Measurements from ENCODE around the gene BET1L. TPM values are rescaled to one million over a fixed set of nuclear protein-coding genes. Genes with fewer than 3 reads are reported as not detected.

BET1L gene
- total RNA-seq, 1 donor from 2014 or later, result 46.3 TPM

GRCh38 chr11:211741-212140 lies 4.5 kb upstream of the BET1L start:
- H3K4me3 Mint-ChIP-seq (ENCODE audit: low read depth), result peak overlapping the region; percentile 45

GRCh38 chr11:211295-211694 lies 4.1 kb upstream of the BET1L start:
- no peak for DNase-seq (ENCODE audit: low spot score)
- H3K4me3 Mint-ChIP-seq (ENCODE audit: low read depth), result peak overlapping the region; percentile 45
- intact Hi-C loops (cut with micrococcal nuclease), result no loop called here
- H3K27me3 Mint-ChIP-seq (ENCODE audit: low read depth), result no peaks in the 10 kb centered on the region
- no peaks in the 10 kb centered on the region for H3K9me3 Mint-ChIP-seq
- H3K36me3 Mint-ChIP-seq (ENCODE audit: low read depth), result peaks cover 80% of the 10 kb centered on the region
- H3K4me1 Mint-ChIP-seq (ENCODE audit: low read depth), result peaks cover 7% of the 10 kb centered on the region
- H3K27ac Mint-ChIP-seq, result no peak overlapping the region

More at GRCh38 chr11:211741-212140, 4.5 kb upstream of the BET1L start:
- no peak overlapping the region for H3K27ac Mint-ChIP-seq
- H3K4me1 Mint-ChIP-seq (ENCODE audit: low read depth), result peaks cover 7% of the 10 kb centered on the region
- intact Hi-C loops (cut with micrococcal nuclease), result no loop called here
- peaks cover 78% of the 10 kb centered on the region for H3K36me3 Mint-ChIP-seq (ENCODE audit: low read depth)
- H3K27me3 Mint-ChIP-seq (ENCODE audit: low read depth), result no peaks in the 10 kb centered on the region
- no peaks in the 10 kb centered on the region for H3K9me3 Mint-ChIP-seq
- DNase-seq (ENCODE audit: low spot score), result no peak

GRCh38 chr11:210803-211180 lies 3.6 kb upstream of the BET1L start:
- peaks cover 77% of the 10 kb centered on the region for H3K36me3 Mint-ChIP-seq (ENCODE audit: low read depth)
- no peak for DNase-seq (ENCODE audit: low spot score)
- intact Hi-C loops (cut with micrococcal nuclease), result no loop called here
- H3K27me3 Mint-ChIP-seq (ENCODE audit: low read depth), result no peaks in the 10 kb centered on the region
- no peaks in the 10 kb centered on the region for H3K9me3 Mint-ChIP-seq
- H3K4me3 Mint-ChIP-seq (ENCODE audit: low read depth), result peak overlapping the region; percentile 45
- peaks cover 12% of the 10 kb centered on the region for H3K4me1 Mint-ChIP-seq (ENCODE audit: low read depth)
- no peak overlapping the region for H3K27ac Mint-ChIP-seq

- no peak for DNase-seq (ENCODE audit: low spot score)
These were observed 3.1 kb upstream of the BET1L start for GRCh38 chr11:210122-210802.

GRCh38 chr11:209275-210121 lies 2.3 kb upstream of the BET1L start:
- peaks cover 76% of the 10 kb centered on the region for H3K36me3 Mint-ChIP-seq (ENCODE audit: low read depth)

More at GRCh38 chr11:210122-210802, 3.1 kb upstream of the BET1L start:
- Mint-ChIP-seq H3K4me1 (ENCODE audit: low read depth) (peaks cover 12% of the 10 kb centered on the region), H3K9me3 (no peaks in the 10 kb centered on the region), H3K4me3 (ENCODE audit: low read depth) (peak overlapping the region; percentile 100), H3K27me3 (ENCODE audit: low read depth) (no peaks in the 10 kb centered on the region), H3K27ac (no peak overlapping the region), H3K36me3 (ENCODE audit: low read depth) (peaks cover 77% of the 10 kb centered on the region)
- intact Hi-C loops (cut with micrococcal nuclease), result no loop called here

GRCh38 chr11:208917-209260 lies 1.7 kb upstream of the BET1L start:
- no peak for DNase-seq (ENCODE audit: low spot score)

More at GRCh38 chr11:209275-210121, 2.3 kb upstream of the BET1L start:
- peaks cover 12% of the 10 kb centered on the region for H3K4me1 Mint-ChIP-seq (ENCODE audit: low read depth)
- intact Hi-C loops (cut with micrococcal nuclease), result loop anchor here (5.0 kb wide), 3 partner anchors 103 to 608 kb away; partner anchors contain the start of genes IFITM1 and PNPLA2
- no peaks in the 10 kb centered on the region for H3K27me3 Mint-ChIP-seq (ENCODE audit: low read depth)
- no peaks in the 10 kb centered on the region for H3K9me3 Mint-ChIP-seq
- DNase-seq (ENCODE audit: low spot score), result no peak
- peak overlapping the region; percentile 100 for H3K4me3 Mint-ChIP-seq (ENCODE audit: low read depth)
- H3K27ac Mint-ChIP-seq, result peak overlapping the region; percentile 100

GRCh38 chr11:208181-208916 lies 1.1 kb upstream of the BET1L start:
- peak overlapping the region; percentile 100 for H3K4me3 Mint-ChIP-seq (ENCODE audit: low read depth)
- H3K36me3 Mint-ChIP-seq (ENCODE audit: low read depth), result peaks cover 78% of the 10 kb centered on the region
- peaks cover 16% of the 10 kb centered on the region for H3K4me1 Mint-ChIP-seq (ENCODE audit: low read depth)
- peak overlapping the region; percentile 100 for H3K27ac Mint-ChIP-seq
- H3K9me3 Mint-ChIP-seq, result no peaks in the 10 kb centered on the region
- intact Hi-C loops (cut with micrococcal nuclease), result loop anchor here (1.0 to 5.0 kb wide), 4 partner anchors 61 to 609 kb away; partner anchors contain the start of genes IFITM1 and PNPLA2
- peak; percentile 82 for DNase-seq (ENCODE audit: low spot score)
- H3K27me3 Mint-ChIP-seq (ENCODE audit: low read depth), result no peaks in the 10 kb centered on the region

More at GRCh38 chr11:208917-209260, 1.7 kb upstream of the BET1L start:
- intact Hi-C loops (cut with micrococcal nuclease), result loop anchor here (1.0 to 5.0 kb wide), 4 partner anchors 60 to 608 kb away; partner anchors contain the start of genes IFITM1 and PNPLA2
- Mint-ChIP-seq H3K27ac (peak overlapping the region; percentile 100), H3K27me3 (ENCODE audit: low read depth) (no peaks in the 10 kb centered on the region), H3K9me3 (no peaks in the 10 kb centered on the region), H3K4me3 (ENCODE audit: low read depth) (peak overlapping the region; percentile 100), H3K36me3 (ENCODE audit: low read depth) (peaks cover 78% of the 10 kb centered on the region), H3K4me1 (ENCODE audit: low read depth) (peaks cover 13% of the 10 kb centered on the region)

- DNase-seq (ENCODE audit: low spot score), result no peak
- H3K36me3 Mint-ChIP-seq (ENCODE audit: low read depth), result peaks cover 78% of the 10 kb centered on the region
- peaks cover 22% of the 10 kb centered on the region for H3K4me1 Mint-ChIP-seq (ENCODE audit: low read depth)
- intact Hi-C loops (cut with micrococcal nuclease), result loop anchor here (1.0 to 5.0 kb wide), 7 partner anchors 28 to 609 kb away; partner anchors contain the start of genes IFITM1, PNPLA2, PSMD13 and RNH1
- H3K9me3 Mint-ChIP-seq, result no peaks in the 10 kb centered on the region
- H3K27ac Mint-ChIP-seq, result peak overlapping the region; percentile 100
- H3K27me3 Mint-ChIP-seq (ENCODE audit: low read depth), result no peaks in the 10 kb centered on the region
- peak overlapping the region; percentile 100 for H3K4me3 Mint-ChIP-seq (ENCODE audit: low read depth)
These were observed 623 bp upstream of the BET1L start for GRCh38 chr11:207863-208180.

- no peak for DNase-seq (ENCODE audit: low spot score)
- no peaks in the 10 kb centered on the region for H3K27me3 Mint-ChIP-seq (ENCODE audit: low read depth)
- peaks cover 33% of the 10 kb centered on the region for H3K4me1 Mint-ChIP-seq (ENCODE audit: low read depth)
- no peaks in the 10 kb centered on the region for H3K9me3 Mint-ChIP-seq
- H3K4me3 Mint-ChIP-seq (ENCODE audit: low read depth), result peak overlapping the region; percentile 100
- peak overlapping the region; percentile 95 for H3K27ac Mint-ChIP-seq
- intact Hi-C loops (cut with micrococcal nuclease), result loop anchor here (1.0 to 5.0 kb wide), 6 partner anchors 30 to 611 kb away; partner anchors contain the start of genes IFITM1, PNPLA2, PSMD13 and RNH1
- peaks cover 73% of the 10 kb centered on the region for H3K36me3 Mint-ChIP-seq (ENCODE audit: low read depth)
These were observed 532 bp downstream of the BET1L start for GRCh38 chr11:206526-207207.

- H3K27me3 Mint-ChIP-seq (ENCODE audit: low read depth), result no peaks in the 10 kb centered on the region
- peaks cover 70% of the 10 kb centered on the region for H3K36me3 Mint-ChIP-seq (ENCODE audit: low read depth)
- H3K9me3 Mint-ChIP-seq, result no peaks in the 10 kb centered on the region
- intact Hi-C loops (cut with micrococcal nuclease), result loop anchor here (2.0 to 5.0 kb wide), 5 partner anchors 106 to 611 kb away; partner anchors contain the start of genes IFITM1, PNPLA2 and RNH1
- H3K4me3 Mint-ChIP-seq (ENCODE audit: low read depth), result peak overlapping the region; percentile 100
- no peak for DNase-seq (ENCODE audit: low spot score)
- H3K4me1 Mint-ChIP-seq (ENCODE audit: low read depth), result peaks cover 39% of the 10 kb centered on the region
- peak overlapping the region; percentile 95 for H3K27ac Mint-ChIP-seq
These were observed 1.2 kb downstream of the BET1L start for GRCh38 chr11:206002-206384.

- H3K27ac Mint-ChIP-seq, result peak overlapping the region; percentile 22
- H3K9me3 Mint-ChIP-seq, result no peaks in the 10 kb centered on the region
- H3K4me1 Mint-ChIP-seq (ENCODE audit: low read depth), result peaks cover 39% of the 10 kb centered on the region
- DNase-seq (ENCODE audit: low spot score), result no peak
- peak overlapping the region; percentile 100 for H3K4me3 Mint-ChIP-seq (ENCODE audit: low read depth)
- intact Hi-C loops (cut with micrococcal nuclease), result loop anchor here (2.0 to 5.0 kb wide), 5 partner anchors 107 to 612 kb away; partner anchors contain the start of genes IFITM1, PNPLA2 and RNH1
- H3K36me3 Mint-ChIP-seq (ENCODE audit: low read depth), result peaks cover 68% of the 10 kb centered on the region
- no peaks in the 10 kb centered on the region for H3K27me3 Mint-ChIP-seq (ENCODE audit: low read depth)
These were observed 1.8 kb downstream of the BET1L start for GRCh38 chr11:205221-206001.

Measured in activated T-helper 2 cell treated with anti-CD3 and anti-CD28 coated beads, Interferon-gamma antibody, Interleukin-2, Interleukin-4, amounts not matched to agents 10 μg/mL and 5 μg/mL and 100 μg/mL, durations not matched to agents 14 hours and 24 hours and 36 hours (primary cell).